MM.1S (cell line): ENCODE results near the gene OR9I1.

Experiments
- DNase-seq: peaks from one replicate; pipeline ENCODE4 v3.0.0-alpha.2; 2015
- H2AFZ ChIP-seq: fragments of 300-600 bp; sonication (generic); 2 replicates; pipeline ENCODE4 v1.6.0; 2016; ENCODE audit warnings: antibody characterized with exemption, low read length
- H3F3A ChIP-seq: fragments of 300-600 bp; sonication (generic); 2 replicates; pipeline ENCODE4 v1.6.1; 2016; ENCODE audit warnings: mild to moderate bottlenecking, antibody characterized with exemption, low read length, moderate library complexity, mixed read lengths; ENCODE audit not compliant: insufficient read depth
- H3K27ac ChIP-seq: fragments of 300-600 bp; sonication (generic); 2 replicates; pipeline ENCODE4 v1.5.1; 2016; ENCODE audit warnings: mild to moderate bottlenecking, low read length
- H3K27me3 ChIP-seq: fragments of 300-600 bp; sonication (generic); replicated peaks from 2 replicates; pipeline ENCODE4 v1.6.0; 2016; ENCODE audit warnings: low read length; ENCODE audit not compliant: insufficient read depth
- H3K36me3 ChIP-seq: fragments of 300-600 bp; sonication (generic); replicated peaks from 2 replicates; pipeline ENCODE4 v1.6.1; 2016; ENCODE audit warnings: mild to moderate bottlenecking, low read length, mixed read lengths; ENCODE audit not compliant: insufficient read depth
- H3K4me1 ChIP-seq: fragments of 300-600 bp; sonication (generic); 2 replicates; pipeline ENCODE4 v1.6.1; 2016; ENCODE audit warnings: low read length, mixed read lengths
- H3K4me2 ChIP-seq: fragments of 300-600 bp; sonication (generic); 2 replicates; pipeline ENCODE4 v1.6.0; 2016; ENCODE audit warnings: low read depth, low read length
- H3K4me3 ChIP-seq: fragments of 300-600 bp; sonication (generic); 2 replicates; pipeline ENCODE4 v1.5.1; 2016; ENCODE audit warnings: low read length, mixed read lengths
- H3K79me2 ChIP-seq: fragments of 300-600 bp; sonication (generic); 2 replicates; pipeline ENCODE4 v1.6.1; 2016; ENCODE audit warnings: mixed run types, low read length, mixed read lengths
- H3K9ac ChIP-seq: fragments of 300-600 bp; sonication (generic); 2 replicates; pipeline ENCODE4 v1.6.1; 2016; ENCODE audit warnings: low read length, mixed read lengths
- H3K9me2 ChIP-seq: fragments of 300-600 bp; sonication (generic); replicated peaks from 2 replicates; pipeline ENCODE4 v1.6.1; 2016; ENCODE audit warnings: mild to moderate bottlenecking, low read length, mixed read lengths; ENCODE audit not compliant: insufficient read depth
- H3K9me3 ChIP-seq: fragments of 300-600 bp; sonication (generic); replicated peaks from 2 replicates; pipeline ENCODE4 v1.6.1; 2016; ENCODE audit warnings: mild to moderate bottlenecking, low read length, mixed read lengths; ENCODE audit not compliant: insufficient read depth
- H4K20me1 ChIP-seq: fragments of 300-600 bp; sonication (generic); 2 replicates; pipeline ENCODE4 v1.6.1; 2016; ENCODE audit warnings: mild to moderate bottlenecking, low read length, moderate library complexity, mixed read lengths; ENCODE audit not compliant: insufficient read depth
- CTCF ChIP-seq: fragments of 300-600 bp; sonication (generic); IDR thresholded peaks from 2 replicates; pipeline ENCODE4 v1.5.1; 2016; ENCODE audit warnings: antibody characterized with exemption, low read length, mixed read lengths
- EZH2 ChIP-seq: fragments of 300-600 bp; sonication (generic); optimal IDR thresholded peaks from 2 replicates; pipeline ENCODE3; 2017; ENCODE audit warnings: low read depth, mild to moderate bottlenecking, antibody characterized with exemption, low read length, mixed read lengths
- EZH2phosphoT487 ChIP-seq: fragments of 300-600 bp; sonication (generic); IDR thresholded peaks from 2 replicates; pipeline ENCODE4 v1.6.1; 2018; ENCODE audit warnings: antibody characterized with exemption, low read length

The OR9I1 gene

GRCh38 chr11:58067685-58068084, 57.6 kb downstream of the OR9I1 start:
- no peak for DNase-seq
- no peak overlapping the region for H3K27ac ChIP-seq
- H2AFZ ChIP-seq = no peak overlapping the region
- H4K20me1 ChIP-seq = no peaks in the 10 kb centered on the region
- no peaks in the 10 kb centered on the region for H3K79me2 ChIP-seq
- TF ChIP-seq EZH2phosphoT487 (no peak), CTCF (no peak), EZH2 (no peak)
- no peaks in the 10 kb centered on the region for H3K27me3 ChIP-seq
- no peaks in the 10 kb centered on the region for H3K36me3 ChIP-seq
- no peak overlapping the region for H3K9ac ChIP-seq
- H3F3A ChIP-seq = no peaks in the 10 kb centered on the region
- no peak overlapping the region for H3K4me2 ChIP-seq
- no peak overlapping the region for H3K4me3 ChIP-seq
- no peaks in the 10 kb centered on the region for H3K9me3 ChIP-seq
- no peaks in the 10 kb centered on the region for H3K9me2 ChIP-seq
- H3K4me1 ChIP-seq = no peaks in the 10 kb centered on the region
